NOMO-1 (cell line): ENCODE results near the gene KEAP1.
"Not testable (repeated sequence)": the region's sequence is repeated elsewhere in the genome, so short reads cannot be mapped to it uniquely, and the experiment has no call there.

ENCODE experiments used
- DNase-seq, 2 experiments: peaks; one replicate each; lab custom pipeline; 2025; ENCODE audit not compliant: unreplicated experiment in 2 of 2; lab: John Stamatoyannopoulos, UW

Gene KEAP1

DNA sequence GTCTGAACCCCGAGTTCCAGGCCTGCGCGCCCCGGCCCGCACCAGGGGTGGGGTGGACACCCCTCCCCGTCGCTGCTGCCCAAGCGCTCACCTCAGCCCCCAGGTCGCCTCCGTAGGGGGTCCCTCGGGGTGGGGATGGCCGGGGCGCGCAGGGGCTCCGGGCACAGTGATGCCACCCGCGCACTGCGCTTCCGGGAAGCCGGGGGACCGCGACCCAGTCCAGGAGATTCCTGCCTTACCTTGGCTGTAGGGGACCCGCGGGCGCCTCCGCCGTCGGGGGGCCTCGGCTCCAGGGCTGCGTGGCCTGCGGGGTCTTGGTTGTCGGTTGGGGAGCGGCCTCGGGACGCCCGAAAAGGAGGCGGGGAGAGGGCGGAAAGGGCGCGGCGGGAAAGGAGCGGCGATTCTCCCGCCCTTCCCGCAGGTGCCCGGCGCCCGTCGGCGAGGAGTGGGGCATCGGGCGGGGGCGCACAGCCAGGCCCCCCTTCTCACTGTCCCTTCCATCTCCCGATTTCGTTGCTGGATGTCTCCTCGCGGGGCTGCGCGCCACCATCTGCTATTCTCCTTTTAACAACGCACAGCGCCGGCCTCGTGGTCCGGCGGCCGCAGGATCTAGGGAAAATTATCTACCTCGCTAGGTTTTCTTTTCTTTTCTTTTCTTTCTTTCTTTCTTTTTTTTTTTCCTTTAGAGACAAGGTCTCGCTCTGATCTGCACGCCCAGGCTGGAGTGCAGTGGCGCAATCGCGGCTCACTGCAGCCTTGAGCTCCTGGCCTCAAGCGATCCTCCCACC, at the start of gene KEAP1:
Gene KEAP1, minus strand, starts transcription at position 355 of the 788 bp plus-strand sequence. CDS start 3,323 bp downstream, outside the sequence.
- DNase-seq: peak; percentile 41 to 42

DNA sequence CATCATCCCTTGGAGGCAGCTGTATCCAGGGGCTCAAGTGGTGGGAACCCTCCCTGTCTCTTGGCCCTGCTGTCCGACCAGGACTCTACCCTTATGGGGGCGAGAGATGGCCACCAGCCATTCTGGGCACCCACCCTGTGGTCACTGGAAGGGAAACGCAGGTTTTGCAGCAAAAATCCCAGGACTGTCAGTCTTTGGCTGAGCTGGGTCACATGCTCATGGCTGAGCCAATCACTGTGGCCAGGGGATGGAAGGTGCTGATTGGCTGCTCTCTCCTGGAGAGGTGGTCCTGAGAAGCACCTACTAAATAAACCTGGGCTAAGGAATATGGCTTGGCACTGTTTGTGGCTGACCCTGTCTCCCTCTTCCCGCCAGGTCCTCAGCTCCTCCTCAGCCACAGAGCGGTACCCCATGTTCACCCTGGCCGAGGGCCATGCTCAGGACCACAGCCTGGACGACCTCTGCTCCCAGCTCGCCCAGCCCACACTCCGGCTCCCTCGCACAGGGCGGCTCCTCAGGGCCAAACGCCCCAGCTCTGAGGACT, 49.4 kb upstream of the KEAP1 start:
- no peak for DNase-seq

DNA sequence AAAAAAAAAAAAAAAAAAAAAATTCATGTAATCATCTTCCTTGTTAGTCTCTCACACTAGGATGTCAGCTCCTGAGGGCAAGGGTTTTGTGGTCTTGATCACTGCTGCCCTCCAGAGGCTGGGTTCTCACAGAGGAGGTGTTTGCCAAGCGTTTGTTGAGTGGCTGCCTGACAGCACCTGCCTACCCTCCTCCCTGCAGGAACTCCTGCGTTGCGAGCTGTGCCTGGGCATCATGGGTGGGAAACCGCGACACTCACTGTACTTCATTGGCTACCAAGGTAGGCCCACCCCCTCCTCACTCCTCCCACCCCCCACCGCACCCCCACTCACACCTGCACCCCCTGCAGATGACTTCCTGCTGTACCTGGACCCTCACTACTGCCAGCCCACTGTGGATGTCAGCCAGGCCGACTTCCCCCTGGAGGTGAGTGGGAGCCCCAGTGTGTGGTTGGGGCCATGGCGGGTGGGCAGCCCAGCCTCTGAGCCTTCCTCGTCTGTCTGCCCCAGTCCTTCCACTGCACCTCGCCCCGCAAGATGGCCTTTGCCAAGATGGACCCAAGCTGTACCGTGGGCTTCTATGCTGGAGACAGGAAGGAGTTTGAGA, 48.6 kb upstream of the KEAP1 start:
- peak; percentile 52 to 63 for DNase-seq

DNA sequence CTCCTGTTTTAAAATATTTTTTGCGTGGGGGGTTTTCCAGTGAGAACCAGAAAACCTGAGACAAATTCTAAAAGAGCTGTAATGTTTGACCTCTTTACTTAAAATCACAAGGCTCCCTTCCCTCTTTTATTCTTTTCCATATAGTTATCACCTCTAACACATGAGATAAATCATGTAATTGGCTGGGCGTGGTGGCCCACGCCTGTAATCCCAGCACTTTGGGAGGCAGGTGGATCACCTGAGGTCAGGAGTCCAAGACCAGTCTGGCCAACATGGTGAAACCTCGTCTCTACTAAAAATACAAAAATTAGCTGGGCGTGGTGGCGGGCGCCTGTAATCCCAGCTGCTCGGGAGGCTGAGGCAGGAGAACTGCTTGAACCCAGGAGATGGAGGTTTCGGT, 47.9 kb upstream of the KEAP1 start:
- DNase-seq: not testable (repeated sequence)

DNA sequence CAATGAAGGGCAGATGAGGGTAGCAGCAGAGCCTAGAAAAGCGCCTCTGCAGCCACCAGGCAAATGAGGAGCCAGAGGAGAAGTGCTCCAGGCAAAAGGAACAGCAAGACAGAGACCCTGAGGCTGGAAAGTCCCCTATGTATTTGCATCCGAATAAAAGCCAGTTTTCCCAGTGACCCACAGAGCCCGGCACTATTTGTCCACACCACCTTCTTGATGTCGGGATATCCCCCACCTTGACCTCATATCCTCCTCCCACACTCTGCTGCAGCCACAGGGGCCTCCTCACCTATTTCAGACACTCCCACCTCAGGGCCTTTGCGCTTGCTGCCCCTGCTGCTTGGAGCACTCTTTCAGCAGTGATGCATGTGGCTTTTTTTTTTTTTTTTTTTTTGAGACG, 47.2 kb upstream of the KEAP1 start:
- no peak for DNase-seq

DNA sequence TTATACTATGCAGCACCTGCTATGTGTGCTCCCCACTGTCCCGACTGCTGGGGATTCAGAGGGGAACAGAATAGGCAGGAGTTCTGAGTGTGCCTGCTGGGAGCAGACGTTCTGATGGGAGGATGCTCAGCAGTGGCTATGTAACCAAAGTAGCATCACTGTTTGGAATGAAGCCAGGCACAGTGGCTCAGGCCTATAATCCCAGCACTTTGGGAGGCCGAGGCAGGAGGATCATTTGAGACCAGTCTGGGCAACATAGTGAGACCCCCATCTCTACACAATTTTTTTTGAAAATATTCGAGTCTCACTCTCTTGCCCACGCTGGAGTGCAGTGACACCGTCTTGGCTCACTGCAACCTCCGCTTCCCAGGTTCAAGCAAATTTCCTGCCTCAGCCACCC, 46.6 kb upstream of the KEAP1 start:
- DNase-seq: no peak

DNA sequence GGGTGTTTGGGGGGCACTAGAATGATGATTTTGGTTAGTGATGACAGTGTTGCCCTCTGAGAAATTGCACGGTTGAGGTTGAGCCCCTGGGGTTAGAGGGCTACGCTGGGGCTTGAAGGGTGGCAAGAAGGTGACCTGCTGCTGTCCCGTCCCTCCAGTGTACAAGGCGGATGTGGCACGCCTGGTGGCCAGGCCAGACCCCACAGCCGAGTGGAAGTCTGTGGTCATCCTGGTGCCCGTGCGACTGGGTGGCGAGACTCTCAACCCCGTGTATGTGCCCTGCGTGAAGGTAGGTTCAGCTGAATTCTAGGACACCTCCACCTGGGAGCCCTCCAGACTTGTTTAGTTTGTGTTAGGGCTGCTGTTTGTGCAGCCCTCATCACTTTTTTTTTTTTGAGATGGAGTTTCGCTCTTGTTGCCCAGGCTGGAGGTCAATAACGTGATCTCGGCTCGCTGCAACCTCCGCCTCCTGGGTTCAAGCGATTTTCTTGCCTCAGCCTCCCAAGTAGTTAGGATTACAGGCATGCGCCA, 45.7 kb upstream of the KEAP1 start:
- DNase-seq: no peak

DNA sequence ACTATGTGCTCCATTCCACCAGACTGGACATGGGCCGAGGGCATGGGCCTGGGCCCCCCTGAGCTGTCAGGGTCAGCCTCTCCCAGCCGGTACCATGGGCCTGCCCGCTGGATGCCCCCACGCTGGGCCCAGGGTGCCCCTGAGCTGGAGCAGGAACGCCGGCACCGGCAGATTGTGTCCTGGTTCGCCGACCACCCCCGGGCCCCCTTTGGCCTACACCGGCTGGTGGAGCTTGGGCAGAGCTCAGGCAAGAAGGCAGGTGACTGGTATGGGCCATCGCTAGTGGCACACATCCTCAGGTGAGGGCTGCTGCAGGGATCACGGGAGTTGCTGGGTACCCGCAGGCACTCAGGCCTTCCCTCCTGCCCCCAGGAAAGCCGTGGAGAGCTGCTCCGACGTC, 43.7 kb upstream of the KEAP1 start:
- no peak for DNase-seq

DNA sequence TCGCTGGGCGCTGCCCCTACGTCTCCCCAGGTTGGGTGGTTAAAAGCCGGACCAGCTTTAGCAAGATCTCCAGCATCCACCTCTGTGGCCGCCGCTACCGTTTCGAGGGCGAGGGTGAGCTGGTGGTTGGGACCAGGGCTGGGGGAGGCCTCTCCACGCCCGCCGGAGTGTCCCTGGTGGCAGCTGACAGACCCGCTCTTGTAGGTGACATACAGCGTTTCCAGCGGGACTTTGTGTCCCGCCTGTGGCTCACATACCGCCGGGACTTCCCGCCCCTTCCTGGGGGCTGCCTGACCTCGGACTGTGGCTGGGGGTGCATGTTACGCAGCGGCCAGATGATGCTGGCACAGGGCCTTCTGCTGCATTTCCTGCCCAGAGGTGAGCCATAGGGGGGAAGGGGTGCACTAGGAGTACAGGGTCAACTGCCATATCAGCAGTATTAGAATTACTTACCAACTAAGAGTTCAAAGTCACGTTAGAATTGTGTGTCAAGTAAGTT, 41.6 kb upstream of the KEAP1 start:
- DNase-seq: no peak

DNA sequence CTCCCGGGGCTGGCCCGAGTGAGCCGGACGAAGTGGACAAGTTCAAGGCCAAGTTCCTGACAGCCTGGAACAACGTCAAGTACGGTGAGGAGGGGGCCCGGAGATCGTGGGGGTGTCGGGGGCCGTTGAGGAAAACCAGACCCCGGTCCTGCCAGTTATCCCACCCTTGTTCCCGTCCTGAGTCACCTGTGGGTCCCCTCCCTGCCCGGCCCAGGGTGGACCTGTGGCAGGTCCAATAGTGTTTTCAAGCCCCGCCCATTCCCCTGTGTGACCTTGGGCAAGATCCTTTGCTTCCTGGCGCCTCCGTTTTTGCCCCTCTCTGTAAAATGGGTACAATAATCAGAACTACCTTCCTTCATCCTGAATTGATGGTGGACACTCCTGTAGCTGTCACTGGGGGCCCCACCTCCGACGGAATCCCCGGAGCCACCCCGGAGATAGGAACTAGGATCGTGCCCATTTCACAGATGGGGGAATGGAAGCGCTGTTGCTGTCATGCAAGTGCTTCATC, 41.1 kb upstream of the KEAP1 start:
- DNase-seq: peak in 1 of 2 experiments; percentile 11

DNA sequence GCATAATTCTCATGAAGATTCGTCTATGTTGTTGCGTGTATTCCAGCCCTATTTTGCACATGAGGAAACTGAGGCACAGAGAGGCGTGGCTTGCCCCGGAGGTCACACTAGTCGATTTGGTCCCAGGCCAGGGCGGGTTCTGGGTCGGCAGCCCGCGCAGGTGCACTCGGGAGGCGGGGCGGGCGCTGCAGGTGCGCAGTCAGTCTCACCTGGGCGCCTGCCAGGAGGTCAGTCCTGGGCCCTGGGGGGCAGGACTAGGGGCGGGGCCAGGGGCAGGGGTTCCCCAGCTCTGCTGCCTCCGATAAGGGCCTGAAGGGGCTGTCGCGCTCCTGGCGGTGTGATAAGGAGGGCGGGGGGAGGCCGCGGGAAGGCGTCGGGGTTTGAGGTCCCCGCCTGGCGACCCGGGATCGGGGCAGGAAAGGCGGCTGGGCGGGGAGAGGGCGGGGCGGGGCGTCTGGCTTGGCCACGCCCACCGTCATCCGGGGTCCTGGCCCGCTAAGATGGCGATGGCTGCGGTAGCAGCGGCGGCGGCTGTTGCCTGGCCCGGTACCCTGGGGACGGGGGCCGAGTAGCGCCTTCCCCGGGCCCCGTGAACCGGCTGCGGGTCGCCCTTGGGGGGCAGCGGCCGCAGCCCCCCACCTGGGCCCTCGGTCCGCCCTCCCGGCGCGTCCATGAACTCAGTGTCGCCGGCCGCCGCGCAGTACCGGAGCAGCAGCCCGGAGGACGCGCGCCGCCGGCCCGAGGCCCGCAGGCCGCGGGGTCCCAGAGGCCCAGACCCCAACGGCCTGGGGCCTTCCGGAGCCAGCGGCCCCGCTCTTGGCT, 40.5 kb upstream of the KEAP1 start, which contains the start of gene ATG4D:
Gene ATG4D, plus strand, starts transcription at position 485 of the 822 bp plus-strand sequence. Its CDS starts 187 bp downstream, at position 672.
- peak; percentile 56 to 60 for DNase-seq

DNA sequence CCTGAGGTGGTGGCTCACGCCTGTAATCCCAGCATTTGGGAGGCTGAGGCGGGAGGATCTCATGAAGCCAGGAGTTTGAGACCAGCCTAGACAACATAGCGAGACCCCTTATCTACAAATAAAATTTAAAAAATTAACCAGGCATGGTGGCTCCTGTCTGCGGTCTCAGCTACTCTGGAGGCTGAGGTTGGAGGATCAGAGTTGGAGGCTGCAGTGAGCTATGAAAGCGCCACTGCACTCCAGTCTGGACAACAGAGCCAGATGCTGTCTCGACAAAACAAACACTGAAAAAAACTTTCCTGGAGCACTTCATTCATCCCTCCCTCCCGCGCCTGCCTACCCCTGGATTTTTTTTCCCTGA, 39.9 kb upstream of the KEAP1 start:
- DNase-seq: no peak

DNA sequence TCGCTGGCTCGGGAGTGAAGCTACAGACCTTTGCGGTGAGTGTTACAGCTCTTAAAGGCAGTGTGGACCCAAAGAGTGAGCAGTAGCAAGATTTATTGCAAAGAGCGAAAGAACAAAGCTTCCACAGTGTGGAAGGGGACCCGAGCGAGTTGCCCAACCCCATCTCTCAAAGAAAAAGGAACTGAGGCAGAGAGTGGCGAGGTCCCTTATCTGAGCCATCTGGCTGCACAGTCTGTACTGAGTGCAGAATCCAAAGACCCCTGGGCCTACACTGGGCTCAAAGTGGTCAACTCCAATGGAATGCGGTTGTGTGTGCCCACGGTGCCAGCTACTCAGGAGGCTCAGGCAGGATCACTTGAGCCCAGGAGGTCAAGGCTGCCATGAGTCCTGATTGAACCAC, 35.9 kb upstream of the KEAP1 start:
- DNase-seq: peak; percentile 29 to 55

DNA sequence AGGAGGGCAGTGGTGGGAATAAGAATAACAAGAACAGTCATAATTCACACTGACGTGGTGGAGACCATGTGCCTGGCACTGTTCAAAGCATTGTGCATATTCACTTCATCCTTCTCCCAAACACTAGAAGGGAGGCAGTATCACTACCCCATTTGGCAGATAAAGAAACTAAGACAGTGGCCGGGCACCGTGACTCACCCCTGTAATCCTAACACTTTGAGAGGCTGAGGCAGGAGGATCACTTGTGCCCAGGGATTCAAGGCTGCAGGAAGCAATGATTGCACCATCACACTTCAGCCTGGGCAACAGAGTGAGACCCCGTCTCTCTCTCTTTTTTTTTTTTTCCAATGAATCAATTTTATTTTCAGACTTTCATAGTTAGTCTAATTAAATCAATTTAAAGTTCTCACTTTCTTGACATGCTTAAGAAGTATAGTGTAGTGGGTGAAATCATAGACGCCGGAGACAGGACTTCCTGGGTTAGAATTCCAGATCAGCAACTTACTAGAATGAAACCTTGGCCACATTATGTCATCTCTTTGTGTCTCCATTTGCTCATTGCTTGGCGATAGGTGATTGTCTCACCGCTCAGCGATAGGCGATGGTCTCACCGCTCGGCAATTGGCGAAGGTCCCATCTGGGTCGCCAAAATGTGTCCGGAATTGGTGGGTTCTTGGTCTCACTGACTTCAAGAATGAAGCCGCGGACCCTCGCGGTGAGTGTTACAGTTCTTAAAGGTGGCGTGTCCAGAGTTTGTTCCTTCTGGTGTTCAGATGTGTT, 35.2 kb upstream of the KEAP1 start:
- DNase-seq: peak; percentile 23 to 26

DNA sequence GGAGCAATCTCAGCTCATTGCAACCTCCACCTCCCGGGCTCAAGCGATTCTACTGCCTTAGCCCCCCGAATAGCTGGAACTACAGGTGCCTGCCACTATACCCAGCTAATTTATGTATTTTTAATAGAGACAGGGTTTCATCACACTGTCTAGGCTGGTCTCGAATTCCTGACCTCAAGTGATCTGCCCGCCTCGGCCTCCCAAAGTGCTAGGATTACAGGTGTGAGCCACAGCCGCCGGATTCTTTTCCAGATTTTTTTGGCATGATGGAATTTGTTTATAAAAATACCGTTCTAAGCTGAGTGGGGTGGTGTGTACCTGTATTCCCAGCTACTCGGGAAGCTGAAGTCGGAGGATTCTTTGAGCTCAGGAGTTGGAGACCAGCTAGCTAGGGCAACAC, 34.5 kb upstream of the KEAP1 start:
- DNase-seq: no peak

DNA sequence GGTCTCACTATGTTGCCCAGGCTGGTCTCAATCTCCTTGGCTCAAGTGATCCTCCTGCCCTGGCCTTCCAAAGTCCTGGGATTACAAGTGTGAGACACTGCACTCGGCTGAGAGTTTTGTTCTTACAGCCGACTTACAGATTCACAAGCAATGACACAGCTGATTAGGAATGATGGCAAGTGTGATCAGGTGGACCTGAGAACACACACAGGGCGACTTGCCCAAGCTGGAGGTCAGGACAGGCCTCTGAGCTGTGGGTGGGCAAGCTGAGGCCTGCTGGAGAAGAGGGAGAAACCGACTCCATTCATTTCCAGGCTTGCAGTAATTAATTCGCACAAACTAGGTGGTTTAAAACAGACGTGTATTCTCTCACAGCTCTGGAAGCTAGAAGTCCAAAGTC, 32.5 kb upstream of the KEAP1 start:
- DNase-seq: no peak

DNA sequence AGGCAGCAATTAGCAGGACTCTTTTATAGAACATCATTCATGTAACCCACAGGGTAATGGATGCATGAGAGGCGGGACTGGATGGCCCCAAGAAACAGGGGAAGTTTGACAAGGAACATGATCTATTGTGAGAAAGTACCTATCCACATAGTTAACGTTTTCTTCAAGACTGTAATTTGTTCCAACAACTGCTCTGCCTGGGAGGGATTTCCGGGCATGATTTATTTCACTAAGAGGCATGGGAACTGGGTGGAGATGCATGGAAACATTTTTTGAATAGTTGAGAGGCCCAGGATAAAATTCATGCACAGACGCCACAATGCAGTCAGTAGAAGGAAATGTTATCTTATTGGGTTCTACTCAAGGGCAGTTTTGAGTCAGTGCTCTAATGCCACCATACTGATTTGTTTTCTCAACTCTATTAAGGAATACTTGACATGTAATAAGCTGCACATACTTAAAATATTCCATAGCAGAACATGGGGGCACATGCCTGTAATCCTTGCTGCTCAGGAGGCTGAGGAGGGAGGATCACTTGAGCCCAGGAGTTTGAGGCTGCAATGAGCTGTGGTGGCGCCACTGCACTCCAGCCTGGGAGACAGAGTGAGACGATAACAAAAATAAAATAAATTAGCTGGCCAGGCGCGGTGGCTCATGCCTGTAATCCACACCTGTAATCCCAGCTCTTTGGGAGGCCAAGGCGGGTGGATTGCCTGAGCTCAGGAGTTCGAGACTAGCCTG, 30.7 kb upstream of the KEAP1 start:
- peak in 1 of 2 experiments; percentile 30 for DNase-seq

DNA sequence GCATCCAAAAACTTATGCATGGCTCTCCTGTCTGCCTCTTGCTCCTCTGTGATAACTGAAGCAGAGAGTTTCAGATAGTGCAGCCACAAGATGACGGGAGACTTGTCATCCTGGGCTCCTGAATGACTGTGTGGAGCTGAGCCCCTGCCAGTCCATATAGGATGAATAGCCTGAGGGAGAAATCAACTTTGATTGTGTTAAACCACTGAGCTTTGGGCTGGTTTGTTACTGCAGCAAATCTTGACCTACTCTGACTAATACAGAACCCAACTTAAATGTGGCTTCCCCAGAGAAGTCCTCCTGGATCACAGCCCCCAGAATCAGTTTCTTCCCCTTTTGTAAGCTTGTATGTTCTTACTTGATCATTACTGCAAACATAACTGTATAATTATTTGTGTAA, 29.3 kb upstream of the KEAP1 start:
- no peak for DNase-seq

DNA sequence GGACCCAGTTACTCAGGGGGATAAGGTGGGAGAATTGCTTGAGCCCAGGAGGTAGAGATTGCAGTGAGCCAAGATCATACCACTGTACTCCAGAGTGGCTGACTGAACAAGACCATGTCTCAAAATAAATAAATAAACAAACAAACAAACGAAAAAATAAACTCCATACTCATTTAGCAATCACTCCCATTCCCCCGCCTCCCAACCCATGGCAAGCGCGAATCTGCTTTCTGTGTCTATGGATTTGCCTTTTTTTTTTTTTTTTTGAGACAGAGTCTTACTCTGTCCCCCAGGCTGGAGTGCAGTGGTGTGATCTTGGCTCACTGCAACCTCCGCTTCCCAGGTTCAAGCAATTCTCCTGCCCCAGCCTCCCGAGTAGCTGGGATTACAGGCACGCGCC, 23.7 kb upstream of the KEAP1 start:
- DNase-seq: not testable (repeated sequence)
